Cortex of kidney (tissue), 1 donor: Measurements from ENCODE around the gene ADD2.
"Not testable (repeated sequence)": the region's sequence is repeated elsewhere in the genome, so short reads cannot be mapped to it uniquely, and the experiment has no call there.

Source experiments
- DNase-seq: peaks from one replicate; lab custom pipeline; 2025; lab: John Stamatoyannopoulos, UW

Gene ADD2

GRCh38 chr2:70632966-70633365 lies 135.0 kb downstream of the ADD2 start:
- no peak for DNase-seq

- DNase-seq: no peak
Measured at GRCh38 chr2:70632388-70632787, 135.6 kb downstream of the ADD2 start.

- DNase-seq: no peak
Measured at GRCh38 chr2:70630761-70631160, 137.2 kb downstream of the ADD2 start.

GRCh38 chr2:70627211-70627898 lies 140.6 kb downstream of the ADD2 start:
- no peak for DNase-seq

- no peak for DNase-seq
Measured at GRCh38 chr2:70626254-70626990, 141.6 kb downstream of the ADD2 start.

- DNase-seq: not testable (repeated sequence)
Measured at GRCh38 chr2:70621536-70621935, 146.5 kb downstream of the ADD2 start.

- no peak for DNase-seq
Measured at GRCh38 chr2:70620020-70620419, 148.0 kb downstream of the ADD2 start.

GRCh38 chr2:70619167-70619566 lies 148.8 kb downstream of the ADD2 start:
- DNase-seq: no peak

- DNase-seq: no peak
Measured at GRCh38 chr2:70616168-70616694, 151.8 kb downstream of the ADD2 start.

GRCh38 chr2:70615222-70615621 lies 152.8 kb downstream of the ADD2 start:
- no peak for DNase-seq

GRCh38 chr2:70613521-70613920 lies 154.5 kb downstream of the ADD2 start:
- no peak for DNase-seq

GRCh38 chr2:70612574-70612973 lies 155.4 kb downstream of the ADD2 start:
- DNase-seq: no peak

- DNase-seq: no peak
Measured at GRCh38 chr2:70608373-70608772, 159.6 kb downstream of the ADD2 start.

GRCh38 chr2:70607121-70607561 lies 160.9 kb downstream of the ADD2 start:
- no peak for DNase-seq
